Heart right ventricle (tissue), 16 donors: ENCODE data around the gene ANKH. TPM values are rescaled to one million over a fixed set of nuclear protein-coding genes. Genes with fewer than 3 reads are reported as not detected.

Experiments
- ATAC-seq, 8 donors: fragments of 200-7000 bp; cut with Tn5 transposase; one replicate each; pipeline ENCODE4 v1.9.1; 2020; ENCODE audit warnings: mild to moderate bottlenecking in 8 of 8, moderate library complexity in 8 of 8, moderate number of reproducible peaks in 1 of 8
- DNase-seq, 2 donors: peaks; one replicate each; pipeline ENCODE4 v3.0.0-alpha.2; 2020
- H3K27ac ChIP-seq, 10 donors: fragments of 200-600 bp; sonication (generic) in 2 of 10; one replicate each; pipeline versions ENCODE4 v1.5.0 to v1.8.0; 2020 to 2022; ENCODE audit warnings: mild to moderate bottlenecking in 3 of 10
- H3K27me3 ChIP-seq, 7 donors: fragments of 200-600 bp; one replicate each; pipeline ENCODE4 v1.8.0; 2021 to 2022; ENCODE audit warnings: mild to moderate bottlenecking in 2 of 7
- H3K36me3 ChIP-seq, 9 donors: fragments of 200-600 bp; sonication (generic) in 1 of 9; one replicate each; pipeline versions ENCODE4 v1.5.0 to v1.8.0; 2020 to 2022; ENCODE audit warnings: mild to moderate bottlenecking in 2 of 9
- H3K4me1 ChIP-seq, 9 donors: fragments of 200-600 bp; sonication (generic) in 1 of 9; one replicate each; pipeline versions ENCODE4 v1.5.0 to v1.8.0; 2020 to 2022; ENCODE audit warnings: mild to moderate bottlenecking in 4 of 9
- H3K4me3 ChIP-seq, 10 donors: fragments of 200-600 bp; sonication (generic) in 2 of 10; one replicate each; pipeline versions ENCODE4 v1.5.0 to v1.8.0; 2020 to 2022; ENCODE audit warnings: mild to moderate bottlenecking in 7 of 10, moderate library complexity in 2 of 10
- H3K9me3 ChIP-seq, 11 donors: fragments of 200-600 bp in 10 of 11; sonication (generic) in 2 of 11; one replicate each; pipeline versions ENCODE4 v1.5.0 to v1.8.0; 2013 to 2022; ENCODE audit warnings: mild to moderate bottlenecking in 2 of 11, control low read depth in 1 of 11, moderate library complexity in 1 of 11
- WGBS, 2 donors: extraction: QIAGEN DNeasy Blood & Tissue Kit; methylation state at CpG; one replicate each; pipeline ENCODE4 v1.1.7; 2013; ENCODE audit warnings: inconsistent platforms in 1 of 2; 5-methylcytosine and 5-hydroxymethylcytosine counted together
- intact Hi-C, 10 donors: fragments of 100-400 bp; cut with DNase I; formaldehyde crosslinking; loops; one replicate each; pipeline versions ENCODE4 v1.11.1 to v1.14.2; 2022
- polyA plus RNA-seq, 2 donors: library from polyadenylated mRNA; stranded (reverse); fragments of 200-250 nt; gene quantifications; one replicate each; pipeline ENCODE4 v1.2.3, GENCODE V29; 2013
- total RNA-seq, 10 donors: library from RNA; stranded (reverse); fragmentation: NEBNext Ultra II Directional in 3 of 10; extraction: Animal tissue kit (Norgen Biotek cat#: 25700) in 3 of 10; gene quantifications; one replicate each; pipeline versions ENCODE4 v1.2.1 to v1.2.4, GENCODE V29; 2021 to 2023
- TF ChIP-seq, protein P1 (sequence below), 9 donors: fragments of 200-600 bp; sonication (generic) in 2 of 9; IDR thresholded peaks; one replicate each; pipeline versions ENCODE4 v1.5.0 to v1.8.0; 2021 to 2022; ENCODE audit warnings: antibody characterized with exemption in 9 of 9, mild to moderate bottlenecking in 5 of 9, moderate library complexity in 1 of 9
- donor health status: Arrhythmogenic right ventricular cardiomyopathy.
- donor health status: ischemic (EF 13 %, LVEDD 7.1; RV severe dilation, severe dysfunction).
- donor health status: healthy with polysubstance abuse.
- donor health status: DM: no; HTN: yes; CAD: no.
- donor health status: DM: no; HTN: no; CAD: no.
- donor health status: ischemic (EF 25% LVEDD 6.9; RV normal size, moderate dysfunction).
- donor health status: ischemic (EF 25% LVEDD 5.7; RV mildly dilated, moderate dysfunction).
- donor health status: healthy.
- donor health status: DM: yes; HTN: yes; CAD: no.
- donor health status: Ischemic cardiomyopathy.
- donor health status: ischemic (EF 35%, LVEDD 5.7; RV mildly dilated, moderate dysfunction).
- donor health status: nonischemic (EF 11% LVEDD 7.7; RV severe dilation, severe dysfunction).
- donor health status: DM: yes; HTN: yes; CAD: no.
- donor health status: PGD.
- donor health status: ischemic (EF 29% LVEDD 5.4; RV normal size, mild dysfunction).
- donor health status: nonischemic (EF 23%, LVEDD 6.1; RV moderate dilation, normal function).

ANKH gene
- total and polyA plus RNA-seq, 12 donors = 51.0 to 256 (median 192) TPM

DNA sequence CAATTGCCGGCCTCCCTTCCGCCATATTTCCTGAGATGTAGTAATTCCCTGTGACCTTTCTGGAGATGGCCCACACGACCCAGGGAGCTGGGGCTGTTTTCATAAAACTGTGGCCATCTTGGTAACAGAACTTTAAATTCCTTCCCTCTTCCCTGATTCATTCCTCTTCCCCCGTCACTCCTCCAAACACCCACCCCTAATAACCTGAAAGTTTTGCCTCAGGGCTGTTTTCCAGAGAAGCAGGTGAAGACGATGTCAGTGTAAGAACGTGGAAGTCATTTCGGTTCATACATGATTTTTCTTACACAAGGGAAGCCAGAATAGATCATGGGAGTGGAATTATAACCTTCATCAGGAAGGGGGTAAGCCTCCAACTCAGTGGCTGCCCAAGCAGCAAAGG, 40.6 kb upstream of the ANKH start:
- 92 to 93% methylated on average over 7 of the region's 7 CpGs for WGBS, 2 donors
- no peaks in the 10 kb centered on the region for H3K36me3 ChIP-seq
- no peak overlapping the region for H3K27ac ChIP-seq
- no peaks in the 10 kb centered on the region for H3K27me3 ChIP-seq
- ATAC-seq (no peak), DNase-seq (no peak)
- TF ChIP-seq, protein P1, sequence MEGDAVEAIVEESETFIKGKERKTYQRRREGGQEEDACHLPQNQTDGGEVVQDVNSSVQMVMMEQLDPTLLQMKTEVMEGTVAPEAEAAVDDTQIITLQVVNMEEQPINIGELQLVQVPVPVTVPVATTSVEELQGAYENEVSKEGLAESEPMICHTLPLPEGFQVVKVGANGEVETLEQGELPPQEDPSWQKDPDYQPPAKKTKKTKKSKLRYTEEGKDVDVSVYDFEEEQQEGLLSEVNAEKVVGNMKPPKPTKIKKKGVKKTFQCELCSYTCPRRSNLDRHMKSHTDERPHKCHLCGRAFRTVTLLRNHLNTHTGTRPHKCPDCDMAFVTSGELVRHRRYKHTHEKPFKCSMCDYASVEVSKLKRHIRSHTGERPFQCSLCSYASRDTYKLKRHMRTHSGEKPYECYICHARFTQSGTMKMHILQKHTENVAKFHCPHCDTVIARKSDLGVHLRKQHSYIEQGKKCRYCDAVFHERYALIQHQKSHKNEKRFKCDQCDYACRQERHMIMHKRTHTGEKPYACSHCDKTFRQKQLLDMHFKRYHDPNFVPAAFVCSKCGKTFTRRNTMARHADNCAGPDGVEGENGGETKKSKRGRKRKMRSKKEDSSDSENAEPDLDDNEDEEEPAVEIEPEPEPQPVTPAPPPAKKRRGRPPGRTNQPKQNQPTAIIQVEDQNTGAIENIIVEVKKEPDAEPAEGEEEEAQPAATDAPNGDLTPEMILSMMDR (IDR thresholded peaks at IDR 0.05) = no peak
- no peaks in the 10 kb centered on the region for H3K9me3 ChIP-seq
- no peak overlapping the region for H3K4me3 ChIP-seq
- intact Hi-C loops = no loop called here
- H3K4me1 ChIP-seq = peaks cover 0 to 11% (median 0%) of the 10 kb centered on the region in 9 donors

DNA sequence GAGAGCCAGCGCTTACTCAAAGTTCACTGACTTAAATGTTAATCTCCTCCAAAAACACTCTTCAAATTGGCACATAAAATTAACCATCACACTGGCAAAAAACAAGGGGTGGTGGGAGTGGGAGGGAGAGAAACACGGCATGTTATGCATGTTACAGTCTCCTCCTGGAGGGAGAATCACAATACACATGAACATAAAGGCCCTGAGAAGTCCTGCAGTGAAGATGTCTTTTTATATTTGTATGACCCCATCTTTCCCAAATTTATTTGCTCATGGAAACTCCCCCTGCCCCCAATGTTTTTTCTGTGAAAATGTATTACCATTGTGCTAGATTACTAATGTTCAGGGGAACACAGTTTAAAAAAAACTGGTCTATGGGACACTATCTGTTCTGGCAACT, 37.8 kb upstream of the ANKH start:
- Histone ChIP-seq H3K4me1 (peaks cover 0 to 10% (median 0%) of the 10 kb centered on the region in 9 donors), H3K27me3 (no peaks in the 10 kb centered on the region), H3K4me3 (no peak overlapping the region), H3K9me3 (no peaks in the 10 kb centered on the region), H3K27ac (no peak overlapping the region), H3K36me3 (no peaks in the 10 kb centered on the region)
- 93 to 95% methylated on average over 2 of the region's 2 CpGs for WGBS, 2 donors
- DNase-seq = no peak
- TF ChIP-seq, protein P1 (IDR thresholded peaks at IDR 0.05) = no peak
- no peak for ATAC-seq
- intact Hi-C loops = no loop called here

DNA sequence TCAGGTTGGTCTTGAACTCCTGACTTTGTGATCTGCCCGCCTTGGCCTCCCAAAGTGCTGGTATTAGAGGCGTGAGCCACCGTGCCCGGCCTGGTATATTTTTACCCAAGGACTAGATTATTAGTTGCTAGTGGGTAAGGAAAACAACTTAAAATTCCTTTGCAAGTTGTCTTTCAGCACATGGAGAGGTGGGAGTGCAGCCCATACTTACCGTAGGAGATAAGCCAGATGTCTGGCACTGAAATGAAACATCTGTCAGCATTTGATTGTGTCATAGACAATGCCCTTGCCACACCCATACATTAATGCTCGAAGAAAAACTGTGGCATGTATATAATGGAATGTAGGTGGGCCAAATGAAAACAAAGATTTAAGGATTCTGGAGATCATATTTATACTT, 36.6 kb upstream of the ANKH start:
- WGBS, 2 donors = 15 to 31% methylated on average over 6 of the region's 6 CpGs
- TF ChIP-seq, protein P1 (IDR thresholded peaks at IDR 0.05) = no peak
- ATAC-seq = peak in 7 of 8 donors; percentile 49 to 94 (median 88)

DNA sequence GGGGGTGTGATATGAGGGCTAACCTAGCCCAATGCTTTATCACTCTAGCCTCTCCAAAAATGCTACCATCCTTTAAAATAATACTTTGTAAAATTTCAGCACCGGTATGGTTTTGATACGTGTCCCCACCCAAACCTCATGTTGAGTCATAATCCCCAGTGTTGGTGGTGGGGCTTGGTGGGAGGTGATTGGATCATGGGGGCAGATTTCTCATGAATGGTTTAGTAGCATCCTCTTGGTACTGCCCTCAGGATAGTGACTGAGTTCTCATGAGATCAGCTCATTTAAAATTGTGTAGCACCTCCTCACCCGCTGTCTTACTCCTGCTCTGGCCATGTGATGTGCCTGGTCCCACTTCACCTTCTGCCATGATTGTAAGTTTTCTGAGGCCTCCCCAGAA, 35.0 kb upstream of the ANKH start:
- Histone ChIP-seq H3K36me3 (no peaks in the 10 kb centered on the region), H3K4me1 (peaks cover 0 to 30% (median 17%) of the 10 kb centered on the region in 9 donors), H3K9me3 (no peaks in the 10 kb centered on the region), H3K27ac (no peak overlapping the region), H3K4me3 (no peak overlapping the region), H3K27me3 (no peaks in the 10 kb centered on the region)
- ATAC-seq = no peak
- intact Hi-C loops = no loop called here
- DNase-seq = no peak
- WGBS, 2 donors = 96 to 99% methylated on average over 3 of the region's 3 CpGs
- TF ChIP-seq, protein P1 (IDR thresholded peaks at IDR 0.05) = no peak

More for the DNA sequence above, 36.6 kb upstream of the ANKH start:
- H3K27ac ChIP-seq = peak overlapping the region in 1 of 10 donors; percentile 1
- intact Hi-C loops = no loop called here
- no peaks in the 10 kb centered on the region for H3K9me3 ChIP-seq
- DNase-seq = no peak
- H3K36me3 ChIP-seq = no peaks in the 10 kb centered on the region
- H3K4me3 ChIP-seq = no peak overlapping the region
- no peaks in the 10 kb centered on the region for H3K27me3 ChIP-seq
- H3K4me1 ChIP-seq = peaks cover 0 to 15% (median 2%) of the 10 kb centered on the region in 9 donors
